Adipocyte (in vitro differentiated cells): ENCODE results near the gene ELAVL2.

ENCODE experiments used
- DNase-seq: peaks from one replicate; pipeline ENCODE4 v3.0.0-alpha.2; 2015; ENCODE audit warnings: low read depth
- H3K27me3 ChIP-seq: replicated peaks from 2 replicates; pipeline ENCODE4 v1.7.0; 2013; ENCODE audit warnings: mild to moderate bottlenecking, low read length, moderate library complexity; ENCODE audit not compliant: control insufficient read depth, insufficient read depth
- H3K36me3 ChIP-seq: 2 replicates; pipeline ENCODE4 v1.7.0; 2013; ENCODE audit warnings: low read length, mild to moderate bottlenecking, moderate library complexity; ENCODE audit not compliant: control insufficient read depth, insufficient read depth, severe bottlenecking
- H3K4me1 ChIP-seq: 2 replicates; pipeline ENCODE4 v1.7.0; 2013; ENCODE audit warnings: mild to moderate bottlenecking, low read length, moderate library complexity; ENCODE audit not compliant: control insufficient read depth, insufficient read depth
- H3K4me3 ChIP-seq: 2 replicates; pipeline ENCODE4 v1.7.0; 2013; ENCODE audit warnings: mild to moderate bottlenecking, low read length, moderate library complexity
- H3K9ac ChIP-seq: 2 replicates; pipeline ENCODE4 v1.7.0; 2013; ENCODE audit warnings: mild to moderate bottlenecking, low read length, moderate library complexity
- H3K9me3 ChIP-seq: 2 replicates; pipeline ENCODE4 v1.7.0; 2013; ENCODE audit warnings: mild to moderate bottlenecking, low read length, moderate library complexity; ENCODE audit not compliant: control insufficient read depth

Gene ELAVL2

DNA sequence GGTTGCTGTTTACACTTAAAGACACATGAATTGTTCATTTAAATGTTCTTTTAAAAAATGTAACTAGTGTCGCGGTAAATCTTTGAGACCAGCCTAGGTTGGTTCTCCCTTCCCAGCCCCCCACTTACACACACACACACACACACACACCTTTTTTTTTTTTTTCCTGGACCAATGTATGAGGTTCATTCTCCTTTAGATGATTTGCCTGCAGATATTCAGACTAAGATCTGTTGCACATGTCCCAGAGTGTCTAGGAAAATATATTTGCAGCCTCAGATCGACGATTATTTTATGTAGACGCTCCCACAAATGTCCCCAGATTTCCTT lies 4.4 kb upstream of the ELAVL2 start:
- DNase-seq = no peak
- no peak overlapping the region for H3K4me3 ChIP-seq
- H3K36me3 ChIP-seq = no peaks in the 10 kb centered on the region
- no peak overlapping the region for H3K9ac ChIP-seq
- H3K9me3 ChIP-seq = no peaks in the 10 kb centered on the region
- peaks cover 32% of the 10 kb centered on the region for H3K27me3 ChIP-seq
- H3K4me1 ChIP-seq = peaks cover 3% of the 10 kb centered on the region

DNA sequence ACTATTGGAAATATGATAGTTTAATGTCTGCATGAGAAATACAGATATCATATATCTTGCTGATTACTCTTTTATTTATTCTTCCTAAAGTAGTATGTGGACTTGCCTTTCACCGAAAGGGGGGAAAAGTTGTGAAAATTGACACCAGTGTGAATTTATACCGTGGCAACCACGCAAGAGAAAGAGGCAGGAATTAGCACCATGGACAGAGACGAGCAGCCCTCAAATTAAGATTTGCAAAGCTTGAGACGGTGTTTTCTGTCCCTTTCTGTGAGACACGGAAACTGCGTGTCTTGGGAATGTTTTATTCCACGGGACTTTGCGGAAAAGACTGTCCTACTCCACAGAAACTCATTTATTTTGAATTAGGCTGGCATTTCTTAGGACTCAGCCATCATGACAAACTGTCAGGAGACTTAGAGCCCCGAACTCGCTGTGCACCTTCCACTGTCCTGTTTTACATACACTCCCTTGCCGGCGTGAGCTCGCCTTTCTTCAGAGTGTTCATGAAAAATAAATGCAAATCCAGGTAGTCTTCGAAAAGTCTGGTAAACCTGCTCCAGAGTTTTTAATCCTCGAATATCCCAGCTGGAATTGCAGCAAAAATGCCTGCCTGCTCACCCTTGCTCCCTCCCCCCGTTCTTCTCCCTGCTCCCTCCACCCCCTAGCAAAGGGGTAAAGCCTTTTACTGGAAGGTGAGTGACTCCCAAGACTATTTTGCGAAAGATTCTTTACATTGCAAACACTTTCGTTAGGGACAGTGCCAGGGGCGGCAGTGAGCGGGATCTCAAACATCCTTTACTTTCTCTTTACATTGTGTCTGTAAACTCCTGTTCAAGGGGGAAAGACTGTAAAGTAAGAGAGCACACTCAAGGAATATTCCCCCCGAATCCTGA lies 3.8 kb upstream of the ELAVL2 start:
- H3K4me1 ChIP-seq = peaks cover 8% of the 10 kb centered on the region
- H3K9me3 ChIP-seq = no peaks in the 10 kb centered on the region
- no peak overlapping the region for H3K4me3 ChIP-seq
- no peak overlapping the region for H3K9ac ChIP-seq
- DNase-seq = peak; percentile 71
- no peaks in the 10 kb centered on the region for H3K36me3 ChIP-seq
- peaks cover 37% of the 10 kb centered on the region for H3K27me3 ChIP-seq

DNA sequence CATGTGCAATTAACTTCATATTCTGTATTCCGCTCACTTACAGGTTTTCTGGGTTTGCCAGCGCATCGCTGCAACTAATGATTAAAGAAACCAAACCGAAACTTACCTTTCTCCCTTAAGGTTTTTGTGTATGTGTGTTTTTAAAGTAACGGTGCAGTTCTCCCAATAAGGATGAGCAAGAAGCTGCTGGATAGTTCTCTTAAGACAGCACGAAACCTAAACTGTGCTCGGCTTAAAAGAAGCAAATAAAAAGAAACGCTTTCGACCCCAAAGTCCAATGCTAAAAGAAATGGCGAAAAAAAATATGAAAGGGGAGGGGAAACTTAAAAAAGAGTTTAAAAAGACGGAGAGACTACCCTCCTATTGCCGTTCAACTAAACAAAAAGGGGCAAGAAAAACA lies 340 bp downstream of the ELAVL2 start:
- Histone ChIP-seq H3K27me3 (peaks cover 58% of the 10 kb centered on the region), H3K9ac (no peak overlapping the region), H3K4me3 (peak overlapping the region; percentile 83), H3K4me1 (peaks cover 8% of the 10 kb centered on the region), H3K9me3 (no peaks in the 10 kb centered on the region), H3K36me3 (no peaks in the 10 kb centered on the region)
- peak; percentile 33 for DNase-seq

DNA sequence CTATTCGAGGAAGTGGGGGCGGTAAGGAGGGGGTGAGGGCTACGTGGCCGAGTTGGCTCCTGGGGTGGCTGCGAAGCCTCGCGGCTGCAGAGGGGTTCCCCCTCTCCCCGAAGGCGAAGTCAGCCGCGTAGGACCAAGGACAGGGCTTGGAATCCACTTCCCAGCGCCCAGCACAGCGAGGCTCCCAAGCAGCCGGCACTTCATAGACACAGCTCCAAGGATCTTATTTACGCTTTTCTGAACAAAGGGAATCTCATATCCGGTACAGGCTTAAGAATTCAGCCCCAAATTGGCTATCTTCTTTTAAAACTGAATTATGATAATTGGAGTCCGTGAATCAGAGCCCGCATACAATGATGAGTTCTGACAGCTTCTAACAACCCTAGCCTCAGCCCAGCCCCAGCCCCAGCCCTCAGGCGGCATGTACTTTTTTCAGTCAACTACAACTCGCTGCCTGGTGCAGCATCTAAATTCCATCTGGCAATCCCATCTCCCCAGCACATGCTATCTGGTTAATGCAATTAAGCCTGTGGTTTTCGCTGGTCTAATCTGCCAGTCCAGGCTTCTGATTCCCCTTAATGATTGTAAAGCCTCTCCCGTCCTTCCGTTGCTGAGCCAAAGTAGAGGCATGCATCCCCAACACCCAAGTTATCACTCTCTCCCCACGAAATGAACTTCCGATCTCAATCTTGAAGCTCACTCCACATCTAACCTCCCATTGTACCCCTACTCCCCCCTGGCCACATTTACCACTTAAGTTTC lies 1.0 kb downstream of the ELAVL2 start:
- Histone ChIP-seq H3K4me3 (peak overlapping the region; percentile 83), H3K9me3 (no peaks in the 10 kb centered on the region), H3K9ac (no peak overlapping the region), H3K36me3 (no peaks in the 10 kb centered on the region), H3K4me1 (peaks cover 8% of the 10 kb centered on the region), H3K27me3 (peaks cover 58% of the 10 kb centered on the region)
- DNase-seq = peak; percentile 65

DNA sequence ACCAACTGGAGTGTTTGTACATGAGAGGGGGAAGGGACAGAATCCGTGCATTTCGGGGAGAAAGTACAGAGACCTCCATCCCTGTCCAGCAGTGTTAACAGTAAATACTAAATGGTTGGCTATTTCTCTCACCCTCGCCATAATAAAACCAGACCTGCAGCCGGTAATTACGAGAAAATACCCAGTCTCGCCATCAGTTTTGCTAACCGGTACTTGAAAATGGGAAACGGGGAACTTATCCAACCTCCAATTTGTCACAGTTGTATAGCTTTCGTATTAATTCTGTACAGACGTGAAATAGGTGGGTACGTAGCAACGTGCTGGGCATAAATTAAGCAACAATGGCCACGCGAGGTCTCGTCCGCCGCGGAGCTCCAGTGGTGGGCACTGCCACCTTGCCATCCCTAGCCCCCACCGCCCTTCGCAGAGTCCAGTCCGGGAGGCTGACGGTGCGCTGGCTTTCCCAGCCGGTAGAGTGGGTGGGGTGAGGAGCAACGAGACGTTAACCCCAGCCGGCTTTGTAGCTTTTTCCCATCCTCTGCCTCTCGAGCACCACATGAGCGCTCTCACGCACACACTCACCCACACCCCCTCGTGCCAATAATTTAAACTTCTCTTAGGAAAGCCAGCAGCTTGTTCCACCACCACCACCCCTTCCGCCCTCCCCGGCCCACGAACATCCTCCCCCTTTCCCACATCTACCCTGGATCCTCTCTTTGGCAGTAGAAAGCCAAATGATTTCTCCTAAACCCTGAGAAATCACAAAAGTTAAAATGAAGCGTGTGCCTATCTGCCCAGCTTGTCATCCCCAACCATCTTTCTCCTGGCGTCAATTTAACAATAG lies 1.8 kb downstream of the ELAVL2 start:
- no peak for DNase-seq
- Histone ChIP-seq H3K36me3 (no peaks in the 10 kb centered on the region), H3K4me3 (no peak overlapping the region), H3K4me1 (peaks cover 8% of the 10 kb centered on the region), H3K9ac (no peak overlapping the region), H3K27me3 (peaks cover 59% of the 10 kb centered on the region), H3K9me3 (no peaks in the 10 kb centered on the region)

DNA sequence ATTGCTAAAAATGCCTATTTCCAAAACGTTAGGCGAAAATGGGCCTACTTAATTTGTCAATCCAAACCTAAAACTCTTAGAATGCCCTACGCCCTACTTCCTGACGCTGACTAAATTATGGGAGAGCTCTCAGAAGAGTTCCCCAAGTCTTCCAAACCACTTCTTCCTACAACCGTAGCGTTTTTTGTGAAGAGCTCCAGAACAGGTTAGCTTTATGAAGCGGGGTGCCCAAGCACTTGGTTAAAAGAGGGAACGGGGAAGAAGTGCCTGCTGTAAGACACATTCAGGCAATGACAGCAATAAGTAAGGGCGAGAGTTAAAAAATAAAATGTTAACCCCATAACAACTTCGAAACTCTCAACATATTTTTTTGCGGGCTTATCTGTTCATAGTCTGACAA lies 2.8 kb downstream of the ELAVL2 start:
- Histone ChIP-seq H3K36me3 (no peaks in the 10 kb centered on the region), H3K27me3 (peaks cover 68% of the 10 kb centered on the region), H3K9ac (no peak overlapping the region), H3K9me3 (no peaks in the 10 kb centered on the region), H3K4me1 (peaks cover 8% of the 10 kb centered on the region), H3K4me3 (no peak overlapping the region)
- DNase-seq = no peak

DNA sequence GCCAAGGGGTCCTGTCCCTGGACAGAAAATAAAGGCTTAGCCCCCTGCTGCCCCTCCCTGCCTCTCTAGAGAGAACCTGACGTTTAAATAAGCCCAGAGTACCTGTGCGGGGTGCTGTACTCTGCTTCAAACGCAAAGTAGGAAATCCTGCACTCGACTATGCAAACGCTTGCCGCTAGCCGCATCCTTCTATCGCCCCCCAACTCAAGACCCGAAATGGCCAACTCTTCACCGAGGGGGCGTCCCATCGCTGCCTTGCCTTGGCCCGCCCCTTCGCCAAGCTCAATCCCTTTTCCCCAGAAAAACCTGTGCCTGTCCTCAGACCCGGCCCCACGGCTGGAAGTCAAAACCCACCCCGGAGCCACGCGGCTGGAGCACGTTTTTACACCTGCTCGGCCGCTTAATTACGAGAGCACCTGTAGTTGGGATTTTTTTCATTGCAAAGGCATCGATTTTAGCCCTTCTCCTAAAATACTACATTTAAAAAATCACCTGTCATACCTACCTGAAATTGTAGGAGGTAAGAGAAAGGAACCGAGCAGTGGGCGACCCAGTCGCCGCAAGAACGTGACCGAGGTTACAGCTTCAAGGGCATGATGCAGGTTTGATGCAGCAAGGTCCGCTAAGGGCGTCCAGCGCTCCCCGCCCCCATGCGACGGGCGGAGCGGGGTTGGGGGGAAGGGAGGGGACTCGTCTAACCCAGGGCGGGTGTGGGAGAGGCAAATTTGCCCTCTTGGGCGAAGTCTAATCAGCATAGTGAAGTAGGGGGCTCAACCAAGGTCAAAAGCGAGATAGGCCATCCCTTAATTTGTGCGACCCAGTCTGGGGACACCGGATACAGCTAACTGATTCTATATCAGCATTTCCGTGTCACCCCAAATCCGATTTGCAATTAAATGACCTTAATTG lies 3.5 kb downstream of the ELAVL2 start:
- peaks cover 8% of the 10 kb centered on the region for H3K4me1 ChIP-seq
- H3K27me3 ChIP-seq = peaks cover 69% of the 10 kb centered on the region
- no peaks in the 10 kb centered on the region for H3K9me3 ChIP-seq
- no peak overlapping the region for H3K4me3 ChIP-seq
- no peak for DNase-seq
- H3K36me3 ChIP-seq = no peaks in the 10 kb centered on the region
- H3K9ac ChIP-seq = no peak overlapping the region

DNA sequence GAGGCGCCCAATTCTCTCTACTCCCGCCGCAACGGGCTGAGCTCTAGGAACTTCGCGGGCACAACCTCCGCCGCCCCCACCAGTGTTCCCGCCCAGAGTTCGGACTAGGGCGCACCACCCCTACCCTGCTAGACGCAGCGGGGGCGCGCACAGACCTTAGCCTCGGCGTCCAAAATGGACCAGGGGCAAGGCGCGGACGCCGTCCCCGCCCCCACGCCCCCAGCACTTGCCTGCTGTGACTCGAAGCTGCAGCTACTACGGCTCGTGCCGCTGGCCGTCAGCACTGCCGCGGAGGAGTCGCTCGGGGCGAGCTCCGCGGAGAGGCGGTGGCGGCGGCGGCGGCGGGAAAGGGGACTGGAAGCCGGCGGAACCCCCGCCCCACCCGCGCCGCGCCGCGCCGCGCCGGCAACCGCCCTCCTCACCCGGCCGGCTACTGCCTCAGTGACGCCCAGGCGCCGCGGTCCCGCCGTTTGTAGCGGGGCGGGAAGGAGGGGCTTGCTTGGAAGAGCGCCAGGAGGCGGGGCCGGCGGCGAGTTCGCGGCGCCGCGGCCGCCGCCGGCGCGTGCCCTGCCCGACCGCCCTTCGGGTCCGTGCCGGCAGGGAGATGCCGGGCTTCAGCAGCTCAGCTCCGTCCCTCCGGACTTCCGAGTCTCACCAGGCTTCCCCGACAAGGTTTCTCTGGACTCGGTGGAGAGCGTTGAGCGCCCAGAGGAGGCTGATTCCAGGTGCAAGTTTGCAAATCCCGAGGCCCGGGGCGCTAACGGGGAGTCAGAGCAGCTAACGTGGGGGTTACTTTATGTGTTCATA lies 4.5 kb downstream of the ELAVL2 start:
- H3K4me3 ChIP-seq = peak overlapping the region; percentile 23
- peak; percentile 57 for DNase-seq
- H3K27me3 ChIP-seq = peaks cover 69% of the 10 kb centered on the region
- peaks cover 8% of the 10 kb centered on the region for H3K4me1 ChIP-seq
- H3K9ac ChIP-seq = no peak overlapping the region
- no peaks in the 10 kb centered on the region for H3K9me3 ChIP-seq
- H3K36me3 ChIP-seq = no peaks in the 10 kb centered on the region

DNA sequence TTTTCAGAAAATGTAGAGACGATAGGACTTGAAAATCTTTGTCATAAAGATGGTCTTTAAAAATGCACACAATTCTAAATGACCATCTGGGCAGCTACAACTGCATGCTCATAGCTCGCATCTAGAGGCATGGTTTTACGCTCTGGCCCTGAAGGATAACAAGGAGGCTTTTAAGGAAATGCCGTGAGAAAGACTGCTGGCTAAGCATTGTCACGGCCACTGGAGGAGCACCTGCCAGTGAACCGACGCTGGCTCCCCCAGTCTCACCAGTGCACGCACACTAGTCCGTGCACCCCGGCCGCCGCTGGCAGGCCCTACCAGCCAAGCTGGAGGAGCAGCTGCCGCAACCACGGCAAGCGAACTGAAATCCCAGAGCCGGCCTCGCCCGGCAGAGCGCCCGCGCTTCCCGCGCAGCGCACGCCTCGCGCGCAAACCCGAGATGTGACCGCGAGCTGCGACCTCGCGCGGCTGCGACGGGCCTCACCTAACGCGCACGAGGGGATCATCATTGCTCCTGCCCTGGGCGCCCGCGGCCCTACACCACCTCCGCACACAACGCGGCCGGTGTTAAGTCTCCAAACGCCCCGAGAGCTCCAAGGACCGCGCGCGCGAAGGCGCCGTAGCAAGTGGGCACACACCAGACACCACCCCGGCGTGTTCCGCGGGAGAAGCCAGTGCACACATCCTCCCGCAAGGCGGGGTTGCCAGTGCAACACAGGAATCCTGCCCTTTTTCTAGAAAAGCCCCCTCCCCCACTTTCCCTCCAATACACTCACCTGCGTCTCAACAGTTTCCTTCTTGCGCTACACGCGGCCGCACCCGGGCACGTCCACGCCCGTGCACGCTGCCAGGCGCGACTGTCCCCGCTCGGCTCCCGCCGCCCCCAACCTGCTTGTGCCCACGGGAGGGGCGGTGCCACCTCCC lies 5.3 kb downstream of the ELAVL2 start:
- H3K9me3 ChIP-seq = no peaks in the 10 kb centered on the region
- peaks cover 7% of the 10 kb centered on the region for H3K4me1 ChIP-seq
- H3K36me3 ChIP-seq = no peaks in the 10 kb centered on the region
- peak; percentile 3 for DNase-seq
- H3K4me3 ChIP-seq = peak overlapping the region; percentile 23
- H3K9ac ChIP-seq = no peak overlapping the region
- peaks cover 67% of the 10 kb centered on the region for H3K27me3 ChIP-seq
